HEK293T (cell line): ENCODE data around the gene TBC1D16.

Source experiments
- ELF4 ChIP-seq: fragments of 450-650 bp; IDR thresholded peaks from 2 replicates; pipeline ENCODE4 v1.6.1; 2017; ENCODE audit warnings: antibody characterized with exemption
- FOXK2 ChIP-seq: fragments of 450-650 bp; IDR thresholded peaks from 2 replicates; pipeline ENCODE4 v1.6.1; 2016; ENCODE audit warnings: mild to moderate bottlenecking
- FOXM1 ChIP-seq: fragments of 450-650 bp; IDR thresholded peaks from 2 replicates; pipeline ENCODE4 v1.6.1; 2017; ENCODE audit warnings: mild to moderate bottlenecking, borderline replicate concordance
- NFRKB ChIP-seq: fragments of 450-650 bp; IDR thresholded peaks from 2 replicates; pipeline ENCODE4 v1.6.1; 2016; ENCODE audit warnings: mild to moderate bottlenecking, moderate library complexity
- SUZ12 ChIP-seq: fragments of 450-650 bp; IDR thresholded peaks from 2 replicates; pipeline ENCODE4 v1.6.1; 2016; ENCODE audit warnings: mild to moderate bottlenecking

DNA sequence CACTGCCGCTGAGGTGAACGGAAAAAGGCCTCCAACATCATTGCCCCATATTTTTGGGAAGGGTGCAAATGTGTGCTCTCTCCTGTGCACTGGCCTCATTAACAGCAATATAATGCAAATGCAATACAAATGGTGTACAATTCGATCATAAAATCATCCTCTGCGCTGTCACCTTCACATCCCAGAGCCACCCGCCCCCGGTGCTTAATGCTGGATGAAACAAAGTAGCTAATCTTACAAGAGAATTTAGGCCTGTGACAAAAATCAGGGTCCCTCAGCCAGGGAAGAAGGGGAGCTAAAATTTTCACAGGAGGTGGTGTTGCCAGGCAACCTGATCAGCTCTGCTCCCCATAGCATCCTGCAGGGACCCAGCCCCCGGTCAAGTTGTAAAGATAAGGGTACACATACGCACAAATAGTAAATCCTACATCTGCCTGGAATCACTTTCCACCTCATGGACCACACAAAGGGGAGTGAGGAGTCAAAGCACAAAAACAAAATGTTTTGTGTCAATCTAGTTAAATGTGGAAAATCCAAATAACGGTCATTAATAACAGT lies 3.0 kb downstream of the TBC1D16 start:
- no peak for TF ChIP-seq ELF4
- TF ChIP-seq FOXM1, result no peak
- TF ChIP-seq FOXK2, result no peak
- no peak for TF ChIP-seq NFRKB
- no peak for TF ChIP-seq SUZ12
